ENCODE data around the gene CYP21A2.

GRCh38 chr6:32087574-32088486 lies 49.6 kb downstream of the CYP21A2 start:
- TF ChIP-seq POLR2A (IDR thresholded peaks at IDR 0.05) (peak in 1 of 2 donors; percentile 2), CTCF (IDR thresholded peaks at IDR 0.05) (peak; percentile 80 to 92 (median 88))
